SK-N-SH (cell line): ENCODE data around the gene LRSAM1. TPM values are rescaled to one million over a fixed set of nuclear protein-coding genes. Genes with fewer than 3 reads are reported as not detected.

Source experiments
- CTCF ChIA-PET: fragments of 300-600, 350-600 bp; formaldehyde crosslinking; extraction: SDS; loops from one replicate; lab custom pipeline; 2021; lab: Yijun Ruan, JAX
- POLR2A ChIA-PET: fragments of 350-600 bp; sonication (Branson Sonifier 250); formaldehyde crosslinking; extraction: SDS; loops from one replicate; lab custom pipeline; 2020; ENCODE audit warnings: antibody characterized with exemption, inconsistent platforms; lab: Yijun Ruan, JAX
- DNase-seq: peaks from one replicate; pipeline ENCODE4 v3.0.0; 2012
- H2AFZ ChIP-seq: fragments of 200-600 bp; sonication (generic); 2 replicates; pipeline ENCODE4 v1.8.1; 2016; ENCODE audit warnings: antibody characterized with exemption, mild to moderate bottlenecking, low read depth
- H3F3A ChIP-seq: fragments of 200-600 bp; sonication (generic); replicated peaks from 2 replicates; pipeline ENCODE3; 2016; ENCODE audit warnings: antibody characterized with exemption, mild to moderate bottlenecking; ENCODE audit not compliant: insufficient read depth
- H3K27ac ChIP-seq, 2 experiments: fragments of 200-500 bp in 1 of 2; fragments of 200-600 bp in 1 of 2; sonication (Bioruptor generic) in 1 of 2; sonication (generic), shearing (Covaris generic) in 1 of 2; 2 replicates each; pipeline versions ENCODE4 v1.5.1 to v1.6.1; 2014 to 2016; ENCODE audit warnings: low read depth in 2 of 2, inconsistent platforms in 1 of 2, low read length in 1 of 2, mild to moderate bottlenecking in 1 of 2, mixed read lengths in 1 of 2
- H3K27me3 ChIP-seq: fragments of 200-600 bp; sonication (generic), shearing (Covaris generic); 2 replicates; pipeline ENCODE4 v1.6.1; 2016; ENCODE audit warnings: mixed run types; ENCODE audit not compliant: insufficient read depth
- H3K36me3 ChIP-seq, 2 experiments: fragments of 200-500 bp in 1 of 2; fragments of 200-600 bp in 1 of 2; sonication (Bioruptor generic) in 1 of 2; sonication (generic) in 1 of 2; replicated peaks in 1 of 2; 2 replicates each; pipeline versions ENCODE3 to v1.5.1; 2014 to 2016; ENCODE audit warnings: low read length in 1 of 2, mild to moderate bottlenecking in 1 of 2; ENCODE audit not compliant: insufficient read depth in 2 of 2, control insufficient read depth in 1 of 2
- H3K4me1 ChIP-seq, 2 experiments: fragments of 200-500 bp in 1 of 2; fragments of 200-600 bp in 1 of 2; sonication (Bioruptor generic) in 1 of 2; sonication (generic), shearing (Covaris generic) in 1 of 2; 2 replicates each; pipeline versions ENCODE4 v1.5.1 to v1.6.1; 2014 to 2016; ENCODE audit warnings: low read depth in 1 of 2, low read length in 1 of 2, mixed run types in 1 of 2; ENCODE audit not compliant: insufficient read depth in 2 of 2, control insufficient read depth in 1 of 2
- H3K4me2 ChIP-seq: fragments of 200-600 bp; sonication (generic), shearing (Covaris generic); 2 replicates; pipeline ENCODE4 v1.6.1; 2017; ENCODE audit warnings: mixed run types
- H3K4me3 ChIP-seq, 2 experiments: fragments of 200-500 bp in 1 of 2; fragments of 200-600 bp in 1 of 2; sonication (Bioruptor generic) in 1 of 2; sonication (generic), shearing (Covaris generic) in 1 of 2; 2 replicates each; pipeline versions ENCODE4 v1.5.1 to v1.8.1; 2014 to 2016; ENCODE audit warnings: low read depth in 2 of 2, inconsistent platforms in 1 of 2, low read length in 1 of 2, mild to moderate bottlenecking in 1 of 2, mixed read lengths in 1 of 2, moderate library complexity in 1 of 2
- H3K79me2 ChIP-seq: fragments of 200-600 bp; sonication (generic); 2 replicates; pipeline ENCODE4 v1.8.1; 2017; ENCODE audit warnings: mild to moderate bottlenecking; ENCODE audit not compliant: insufficient read depth
- H3K9ac ChIP-seq: fragments of 200-600 bp; sonication (generic); 2 replicates; pipeline ENCODE4 v1.6.1; 2017; ENCODE audit warnings: mixed run types
- H3K9me2 ChIP-seq: fragments of 200-600 bp; sonication (generic); 2 replicates; pipeline ENCODE4 v1.6.1; 2017; ENCODE audit warnings: mixed run types
- H3K9me3 ChIP-seq: fragments of 200-600 bp; sonication (generic); 2 replicates; pipeline ENCODE4 v1.6.1; 2017; ENCODE audit warnings: mixed run types, mild to moderate bottlenecking, moderate library complexity
- H4K20me1 ChIP-seq: fragments of 200-600 bp; sonication (generic); 2 replicates; pipeline ENCODE4 v1.6.1; 2017; ENCODE audit warnings: mild to moderate bottlenecking, mixed run types; ENCODE audit not compliant: insufficient read depth
- CHD2 ChIP-seq: fragments of 150-350 bp; IDR thresholded peaks from 2 replicates; pipeline ENCODE4 v1.6.1; 2018; ENCODE audit warnings: low read length; ENCODE audit not compliant: partially characterized antibody
- CTCF ChIP-seq: fragments of 200-600 bp; sonication (generic); IDR thresholded peaks from 2 replicates; pipeline ENCODE4 v1.6.1; 2017; ENCODE audit warnings: antibody characterized with exemption, mild to moderate bottlenecking, moderate library complexity
- ELF1 ChIP-seq: IDR thresholded peaks from 2 replicates; pipeline ENCODE4 v1.4.0; 2012
- EZH2phosphoT487 ChIP-seq: fragments of 200-600 bp; sonication (generic); IDR thresholded peaks from 2 replicates; pipeline ENCODE4 v1.6.1; 2017; ENCODE audit warnings: low read depth, mixed run types, mild to moderate bottlenecking, antibody characterized with exemption, moderate library complexity, borderline replicate concordance
- GABPA ChIP-seq: IDR thresholded peaks from 2 replicates; pipeline ENCODE4 v1.4.0; 2012; ENCODE audit warnings: low read depth, mild to moderate bottlenecking
- GATA2 ChIP-seq: sonication (generic); formaldehyde crosslinking; IDR thresholded peaks from 2 replicates; pipeline ENCODE4 v1.5.0; 2020; ENCODE audit warnings: mild to moderate bottlenecking, missing genetic modification reagents
- PBX3 ChIP-seq: IDR thresholded peaks from 2 replicates; pipeline ENCODE4; 2012
- RAD21 ChIP-seq: IDR thresholded peaks from 2 replicates; pipeline ENCODE4 v1.6.1; 2012; ENCODE audit warnings: mild to moderate bottlenecking, low read length
- REST ChIP-seq: IDR thresholded peaks from 2 replicates; pipeline ENCODE4 v1.6.1; 2012; ENCODE audit warnings: mild to moderate bottlenecking, low read depth, low read length, moderate library complexity
- RFX5 ChIP-seq: IDR thresholded peaks from 2 replicates; pipeline ENCODE4 v1.6.1; 2012; ENCODE audit warnings: mild to moderate bottlenecking, improper control_type of control experiment, low read length
- RXRA ChIP-seq: IDR thresholded peaks from 2 replicates; pipeline ENCODE4 v1.4.0; 2012; ENCODE audit warnings: low read depth, mild to moderate bottlenecking, borderline replicate concordance
- SIN3A ChIP-seq: IDR thresholded peaks from 2 replicates; pipeline ENCODE4 v1.6.1; 2012; ENCODE audit warnings: low read depth, mild to moderate bottlenecking, low read length, moderate library complexity, borderline replicate concordance
- SMC3 ChIP-seq: IDR thresholded peaks from 2 replicates; pipeline ENCODE4 v1.6.1; 2012; ENCODE audit warnings: low read depth, low read length, improper control_type of control experiment
- TCF12 ChIP-seq: IDR thresholded peaks from 2 replicates; pipeline ENCODE4 v1.4.0; 2012
- WGBS: methylation state at CpG from one replicate; pipeline ENCODE4 v1.1.6; 2017; ENCODE audit warnings: low lambda C conversion rate; 5-methylcytosine and 5-hydroxymethylcytosine counted together
- polyA plus RNA-seq, 3 experiments: library from polyadenylated mRNA; depleted of rRNA; stranded (reverse); fragments of >200 nt; gene quantifications; 2 replicates each; pipeline ENCODE4 v1.2.3, GENCODE V29; 2012

LRSAM1 gene
- polyA plus RNA-seq, 1 of the 3 experiments (the other 2 are of a cell fraction), result 8.0 TPM

GRCh38 chr9:127458921-127459320, 7.6 kb downstream of the LRSAM1 start (continued):
- no peak for TF ChIP-seq REST
- TF ChIP-seq RXRA, result no peak
- no peak for TF ChIP-seq SIN3A
- TF ChIP-seq PBX3, result no peak
- no peak for TF ChIP-seq GABPA

GRCh38 chr9:127463382-127463781, 12.1 kb downstream of the LRSAM1 start:
- Histone ChIP-seq H3K4me2 (no peak overlapping the region), H3K27ac (peak overlapping the region in 1 of 2 experiments; percentile 40; a peak in 1 of 4 replicates), H3K27me3 (no peaks in the 10 kb centered on the region), H3K4me3 (no peak overlapping the region), H4K20me1 (no peaks in the 10 kb centered on the region), H3K9ac (no peak overlapping the region), H3F3A (no peaks in the 10 kb centered on the region), H3K9me2 (no peaks in the 10 kb centered on the region), H2AFZ (no peak overlapping the region), H3K79me2 (no peaks in the 10 kb centered on the region), H3K9me3 (no peaks in the 10 kb centered on the region), H3K36me3 (peaks cover 28 to 29% of the 10 kb centered on the region in 2 experiments), H3K4me1 (peaks cover 0 to 12% of the 10 kb centered on the region in 2 experiments; a peak in 1 of 4 replicates)
- 87% methylated on average over 3 of the region's 3 CpGs for WGBS
- CTCF ChIA-PET, result interaction anchor here (1.1 to 2.2 kb wide), 2 partner anchors 12 to 26 kb away, joined by 3 to 5 read pairs; partner anchors contain the start of genes LRSAM1 and RPL12
- no peak for TF ChIP-seq ELF1
- DNase-seq, result no peak
- POLR2A ChIA-PET, result interaction anchor here (3.4 kb wide), 1 partner anchor 12 kb away, joined by 12 read pairs; the partner anchor contains the start of genes LRSAM1 and RPL12

- Histone ChIP-seq H3K9ac (no peak overlapping the region), H3K9me3 (no peaks in the 10 kb centered on the region), H3K9me2 (no peaks in the 10 kb centered on the region), H3K4me3 (no peak overlapping the region), H3K4me2 (no peak overlapping the region), H3F3A (no peaks in the 10 kb centered on the region), H2AFZ (no peak overlapping the region), H3K27ac (peak overlapping the region in 1 of 2 experiments; percentile 40; a peak in 1 of 4 replicates), H3K79me2 (no peaks in the 10 kb centered on the region), H3K36me3 (peaks cover 28 to 29% of the 10 kb centered on the region in 2 experiments), H3K27me3 (no peaks in the 10 kb centered on the region), H4K20me1 (no peaks in the 10 kb centered on the region), H3K4me1 (peaks cover 0 to 12% of the 10 kb centered on the region in 2 experiments; a peak in 1 of 4 replicates)
- TF ChIP-seq CHD2 (no peak), GATA2 (CRISPR knock-in tag) (no peak), RAD21 (no peak), CTCF (no peak), EZH2phosphoT487 (no peak), SIN3A (no peak), REST (no peak), TCF12 (no peak), SMC3 (no peak), RFX5 (no peak)
- CTCF ChIA-PET, result interaction anchor here (1.1 to 2.2 kb wide), 2 partner anchors 12 to 26 kb away, joined by 3 to 5 read pairs; partner anchors contain the start of genes LRSAM1 and RPL12
- POLR2A ChIA-PET, result interaction anchor here (3.4 kb wide), 1 partner anchor 12 kb away, joined by 12 read pairs; the partner anchor contains the start of genes LRSAM1 and RPL12
- 92% methylated on average over 6 of the region's 7 CpGs for WGBS
- DNase-seq, result no peak
These were observed 12.6 kb downstream of the LRSAM1 start for GRCh38 chr9:127463911-127464310.
